CD8-positive, alpha-beta memory T cell (primary cell): ENCODE data around the gene SAAL1. TPM values are rescaled to one million over a fixed set of nuclear protein-coding genes. Genes with fewer than 3 reads are reported as not detected.

Experiments
- CTCF ChIA-PET: fragments of 350-600 bp; sonication (Branson Sonifier 250); formaldehyde crosslinking; loops from one replicate; lab custom pipeline; 2021; ENCODE audit warnings: antibody characterized with exemption; lab: Charles Lee
- POLR2A ChIA-PET: fragments of 350-600 bp; sonication (Branson Sonifier 250); formaldehyde crosslinking; loops from one replicate; lab custom pipeline; 2021; ENCODE audit warnings: antibody characterized with exemption; lab: Charles Lee
- DNase-seq, 5 donors: peaks; one replicate each; pipeline versions ENCODE4 v3.0.0 to v3.0.0-alpha.2; 2020 to 2022; ENCODE audit warnings: mixed read lengths in 1 of 5
- H3K27ac ChIP-seq: one replicate; pipeline ENCODE4 v1.7.0; 2013; ENCODE audit warnings: low read depth, mild to moderate bottlenecking, low read length, moderate library complexity
- H3K27me3 ChIP-seq: 2 replicates; pipeline ENCODE4 v1.7.0; 2013; ENCODE audit warnings: low read length, mild to moderate bottlenecking; ENCODE audit not compliant: insufficient read depth, poor library complexity, severe bottlenecking
- H3K36me3 ChIP-seq: 2 replicates; pipeline ENCODE4 v1.7.0; 2013; ENCODE audit warnings: mild to moderate bottlenecking, low read length, moderate library complexity; ENCODE audit not compliant: insufficient read depth
- H3K4me1 ChIP-seq: 2 replicates; pipeline ENCODE4 v1.7.0; 2013; ENCODE audit warnings: mild to moderate bottlenecking, low read length, moderate library complexity; ENCODE audit not compliant: insufficient read depth
- H3K4me3 ChIP-seq: 2 replicates; pipeline ENCODE4 v1.7.0; 2013; ENCODE audit warnings: mild to moderate bottlenecking, low read length
- H3K9me3 ChIP-seq: 2 replicates; pipeline ENCODE4 v1.7.0; 2013; ENCODE audit warnings: mild to moderate bottlenecking, low read length
- H3K27ac Mint-ChIP-seq, 8 donors: one replicate each; pipeline ENCODE4 v1.8.0; 2020 to 2021; ENCODE audit warnings: mixed read lengths in 8 of 8, mild to moderate bottlenecking in 6 of 8, inconsistent platforms in 3 of 8, moderate library complexity in 3 of 8
- H3K27me3 Mint-ChIP-seq, 2 donors: one replicate each; pipeline ENCODE4 v1.8.0; 2020 to 2021; ENCODE audit warnings: mixed read lengths in 2 of 2, mild to moderate bottlenecking in 1 of 2, moderate library complexity in 1 of 2
- H3K36me3 Mint-ChIP-seq, 3 donors: one replicate each; pipeline ENCODE4 v1.8.0; 2020 to 2021; ENCODE audit warnings: mixed read lengths in 3 of 3, inconsistent platforms in 1 of 3, mild to moderate bottlenecking in 1 of 3
- H3K4me1 Mint-ChIP-seq, 3 donors: one replicate each; pipeline ENCODE4 v1.8.0; 2020 to 2021; ENCODE audit warnings: mixed read lengths in 3 of 3, inconsistent platforms in 1 of 3, mild to moderate bottlenecking in 1 of 3
- H3K4me3 Mint-ChIP-seq, 7 donors: one replicate each; pipeline ENCODE4 v1.8.0; 2020 to 2021; ENCODE audit warnings: mixed read lengths in 7 of 7, mild to moderate bottlenecking in 6 of 7, moderate library complexity in 4 of 7, inconsistent platforms in 2 of 7
- H3K9me3 Mint-ChIP-seq, 5 donors: one replicate each; pipeline ENCODE4 v1.8.0; 2020 to 2022; ENCODE audit warnings: mixed read lengths in 5 of 5, mild to moderate bottlenecking in 3 of 5, moderate library complexity in 2 of 5, inconsistent platforms in 1 of 5
- polyA plus RNA-seq: library from polyadenylated mRNA; unstranded; fragments of 300-500 nt; fragmentation: Illumina TruSeq; gene quantifications from one replicate; pipeline ENCODE4 v1.2.3, GENCODE V29; 2021
- total RNA-seq, 2 experiments: library from RNA; stranded (reverse); gene quantifications; one replicate each; pipeline ENCODE4 v1.2.3, GENCODE V29; 2021

Gene SAAL1
- total and polyA plus RNA-seq, 3 experiments from 2014 or later, result 13.3 to 46.5 (median 42.3) TPM

- Mint-ChIP-seq H3K27me3 (no peaks in the 10 kb centered on the region), H3K36me3 (peaks cover 10 to 58% (median 18%) of the 10 kb centered on the region in 3 donors), H3K4me3 (no peak overlapping the region), H3K9me3 (no peaks in the 10 kb centered on the region), H3K4me1 (no peaks in the 10 kb centered on the region), H3K27ac (peak overlapping the region in 1 of 8 donors; percentile 49)
- H3K9me3 ChIP-seq, result no peaks in the 10 kb centered on the region
- no peak overlapping the region for H3K27ac ChIP-seq
- H3K4me3 ChIP-seq, result no peak overlapping the region
- DNase-seq, result no peak
- H3K4me1 ChIP-seq, result no peaks in the 10 kb centered on the region
- peaks cover 13% of the 10 kb centered on the region for H3K36me3 ChIP-seq
- no peaks in the 10 kb centered on the region for H3K27me3 ChIP-seq
- CTCF ChIA-PET, result no interaction called here
- POLR2A ChIA-PET, result no interaction called here
Observed at GRCh38 chr11:18080451-18080850, 25.4 kb downstream of the SAAL1 start.

GRCh38 chr11:18078909-18079308, 27.0 kb downstream of the SAAL1 start:
- Histone ChIP-seq H3K4me3 (no peak overlapping the region), H3K27ac (no peak overlapping the region), H3K27me3 (no peaks in the 10 kb centered on the region), H3K9me3 (no peaks in the 10 kb centered on the region), H3K4me1 (no peaks in the 10 kb centered on the region), H3K36me3 (peaks cover 13% of the 10 kb centered on the region)
- ChIA-PET POLR2A (no interaction called here), CTCF (interaction anchor here (0.9 to 1.0 kb wide), 2 partner anchors 27 to 44 kb away, joined by 3 to 4 read pairs; partner anchors contain the start of gene SAAL1)
- H3K27ac Mint-ChIP-seq, result no peak overlapping the region
- no peak overlapping the region for H3K4me3 Mint-ChIP-seq
- no peaks in the 10 kb centered on the region for H3K4me1 Mint-ChIP-seq
- H3K27me3 Mint-ChIP-seq, result no peaks in the 10 kb centered on the region
- DNase-seq, result no peak
- H3K36me3 Mint-ChIP-seq, result peaks cover 10 to 46% (median 10%) of the 10 kb centered on the region in 3 donors
- H3K9me3 Mint-ChIP-seq, result no peaks in the 10 kb centered on the region

DNA sequence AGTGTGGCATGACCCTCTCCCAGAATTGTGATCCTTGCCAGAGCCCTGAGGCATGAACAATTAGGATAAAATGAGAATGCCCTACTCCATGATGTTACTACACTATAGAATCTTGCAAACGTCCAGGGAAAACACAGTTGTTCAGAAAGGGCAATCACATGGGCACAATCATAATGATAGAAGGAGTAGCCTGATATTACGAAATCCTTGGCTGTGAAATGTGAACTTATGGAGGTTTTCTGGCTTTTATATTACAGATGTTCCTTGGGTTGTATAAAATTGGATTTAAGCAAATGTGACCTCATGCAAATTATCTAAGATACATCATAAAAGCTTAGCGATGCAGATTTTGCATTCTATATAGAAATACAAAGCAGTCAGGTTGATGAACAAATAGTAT, 30.4 kb downstream of the SAAL1 start:
- no peaks in the 10 kb centered on the region for H3K4me1 ChIP-seq
- Mint-ChIP-seq H3K4me1 (no peaks in the 10 kb centered on the region), H3K36me3 (peaks cover 2 to 21% (median 2%) of the 10 kb centered on the region in 3 donors), H3K9me3 (no peaks in the 10 kb centered on the region), H3K27ac (no peak overlapping the region), H3K4me3 (no peak overlapping the region), H3K27me3 (no peaks in the 10 kb centered on the region)
- no peaks in the 10 kb centered on the region for H3K27me3 ChIP-seq
- CTCF ChIA-PET, result no interaction called here
- no peak overlapping the region for H3K4me3 ChIP-seq
- POLR2A ChIA-PET, result no interaction called here
- no peak overlapping the region for H3K27ac ChIP-seq
- peaks cover 5% of the 10 kb centered on the region for H3K36me3 ChIP-seq
- H3K9me3 ChIP-seq, result no peaks in the 10 kb centered on the region
- no peak for DNase-seq

DNA sequence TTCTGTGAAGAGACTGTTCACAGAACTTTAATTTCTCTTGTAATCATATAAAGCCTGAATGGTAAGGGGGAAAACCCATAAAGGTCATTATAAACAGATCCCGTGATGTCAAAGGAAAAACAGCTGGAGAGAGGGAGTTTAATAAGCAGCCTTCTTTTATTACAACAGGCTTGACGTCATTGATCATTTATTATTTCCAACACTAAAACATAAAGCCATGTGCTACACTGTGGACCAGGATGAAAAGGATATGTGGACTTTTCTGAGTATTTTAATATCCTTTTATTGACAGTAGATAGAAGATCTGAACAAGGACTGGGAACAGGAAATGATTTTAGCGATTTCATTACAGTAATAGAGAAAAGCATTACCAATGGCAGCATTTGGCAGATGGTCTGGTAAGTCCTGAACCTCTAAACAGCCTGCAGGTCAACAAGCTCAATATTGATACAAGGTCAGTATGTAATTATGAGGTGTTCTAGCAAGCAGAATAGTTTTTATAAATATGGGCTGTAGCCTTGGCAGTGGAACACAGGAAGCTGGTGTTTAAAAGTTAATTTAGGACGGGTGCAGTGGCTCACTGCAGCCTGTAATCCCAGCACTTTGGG, 34.7 kb downstream of the SAAL1 start:
- H3K36me3 ChIP-seq, result no peaks in the 10 kb centered on the region
- H3K4me3 Mint-ChIP-seq, result no peak overlapping the region
- CTCF ChIA-PET, result interaction anchor here (0.7 kb wide), 1 partner anchor 35 kb away, joined by 3 read pairs; no protein-coding TSS in a partner anchor

GRCh38 chr11:18067372-18067771, 38.5 kb downstream of the SAAL1 start:
- H3K27ac Mint-ChIP-seq, result no peak overlapping the region
- Histone ChIP-seq H3K9me3 (no peaks in the 10 kb centered on the region), H3K4me1 (no peaks in the 10 kb centered on the region), H3K27me3 (no peaks in the 10 kb centered on the region), H3K4me3 (no peak overlapping the region), H3K27ac (no peak overlapping the region), H3K36me3 (no peaks in the 10 kb centered on the region)
- no peaks in the 10 kb centered on the region for H3K9me3 Mint-ChIP-seq
- peaks cover 5 to 9% (median 7%) of the 10 kb centered on the region in 3 donors for H3K36me3 Mint-ChIP-seq
- ChIA-PET POLR2A (no interaction called here), CTCF (no interaction called here)
- no peaks in the 10 kb centered on the region for H3K4me1 Mint-ChIP-seq
- DNase-seq, result no peak
- H3K4me3 Mint-ChIP-seq, result no peak overlapping the region
- H3K27me3 Mint-ChIP-seq, result no peaks in the 10 kb centered on the region

More for the DNA sequence above, 34.7 kb downstream of the SAAL1 start:
- POLR2A ChIA-PET, result no interaction called here
- no peak for DNase-seq
- H3K27me3 ChIP-seq, result no peaks in the 10 kb centered on the region
- Mint-ChIP-seq H3K4me1 (no peaks in the 10 kb centered on the region), H3K9me3 (no peaks in the 10 kb centered on the region), H3K27me3 (no peaks in the 10 kb centered on the region), H3K36me3 (peaks cover 5 to 9% (median 7%) of the 10 kb centered on the region in 3 donors), H3K27ac (peak overlapping the region in 2 of 8 donors; percentile 21 to 58)
- no peak overlapping the region for H3K27ac ChIP-seq
- H3K9me3 ChIP-seq, result no peaks in the 10 kb centered on the region
- no peaks in the 10 kb centered on the region for H3K4me1 ChIP-seq
- no peak overlapping the region for H3K4me3 ChIP-seq

GRCh38 chr11:18066626-18067025, 39.3 kb downstream of the SAAL1 start:
- Mint-ChIP-seq H3K27me3 (no peaks in the 10 kb centered on the region), H3K4me1 (no peaks in the 10 kb centered on the region), H3K27ac (no peak overlapping the region), H3K9me3 (no peaks in the 10 kb centered on the region), H3K36me3 (peaks cover 5 to 9% (median 7%) of the 10 kb centered on the region in 3 donors), H3K4me3 (no peak overlapping the region)
- Histone ChIP-seq H3K36me3 (no peaks in the 10 kb centered on the region), H3K27ac (no peak overlapping the region), H3K4me3 (no peak overlapping the region), H3K27me3 (no peaks in the 10 kb centered on the region), H3K4me1 (no peaks in the 10 kb centered on the region), H3K9me3 (no peaks in the 10 kb centered on the region)
- POLR2A ChIA-PET, result no interaction called here
- CTCF ChIA-PET, result no interaction called here
- no peak for DNase-seq

GRCh38 chr11:18065572-18065971, 40.3 kb downstream of the SAAL1 start:
- H3K27ac ChIP-seq, result no peak overlapping the region
- Mint-ChIP-seq H3K36me3 (peaks cover 5 to 9% (median 7%) of the 10 kb centered on the region in 3 donors), H3K27ac (no peak overlapping the region), H3K27me3 (no peaks in the 10 kb centered on the region), H3K9me3 (no peaks in the 10 kb centered on the region), H3K4me3 (no peak overlapping the region), H3K4me1 (no peaks in the 10 kb centered on the region)
- H3K4me1 ChIP-seq, result no peaks in the 10 kb centered on the region
- H3K27me3 ChIP-seq, result no peaks in the 10 kb centered on the region
- ChIA-PET CTCF (no interaction called here), POLR2A (no interaction called here)
- H3K4me3 ChIP-seq, result no peak overlapping the region
- H3K36me3 ChIP-seq, result no peaks in the 10 kb centered on the region
- no peaks in the 10 kb centered on the region for H3K9me3 ChIP-seq
- DNase-seq, result no peak

- Mint-ChIP-seq H3K4me3 (no peak overlapping the region), H3K9me3 (no peaks in the 10 kb centered on the region), H3K27ac (no peak overlapping the region), H3K4me1 (no peaks in the 10 kb centered on the region), H3K27me3 (no peaks in the 10 kb centered on the region), H3K36me3 (peaks cover 1 to 9% (median 6%) of the 10 kb centered on the region in 3 donors)
- Histone ChIP-seq H3K27ac (no peak overlapping the region), H3K4me1 (no peaks in the 10 kb centered on the region), H3K36me3 (no peaks in the 10 kb centered on the region), H3K9me3 (no peaks in the 10 kb centered on the region), H3K27me3 (no peaks in the 10 kb centered on the region), H3K4me3 (no peak overlapping the region)
- POLR2A ChIA-PET, result no interaction called here
- DNase-seq, result no peak
- CTCF ChIA-PET, result no interaction called here
Observed at GRCh38 chr11:18064450-18065054, 41.3 kb downstream of the SAAL1 start.
